ENCODE results near the gene CDSN.
A peak's percentile ranks its signal among the peaks of the same experiment; 100 is the strongest.

The CDSN gene

DNA sequence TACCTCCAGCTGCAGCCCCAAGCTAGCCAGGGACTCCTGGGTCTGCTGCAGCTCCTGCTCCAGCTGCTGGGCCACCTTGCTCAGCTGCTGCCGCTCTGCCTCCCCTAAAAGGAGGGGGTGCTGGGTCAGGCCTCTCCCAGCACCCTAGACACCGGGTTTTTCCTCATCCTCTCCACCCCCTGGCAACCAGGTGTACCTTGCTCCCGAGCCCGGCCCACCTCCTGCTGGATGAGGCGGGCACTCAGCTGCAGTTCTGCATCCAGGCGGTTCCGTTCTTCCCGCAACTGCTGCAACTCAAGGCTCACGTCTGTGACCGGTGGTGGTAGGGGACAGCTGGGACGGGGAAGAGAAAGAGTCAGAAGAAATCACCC lies 24.7 kb upstream of the CDSN start:
- DNase-seq: no peak

GRCh38 chr6:31144296-31144969 lies 24.2 kb upstream of the CDSN start:
- DNase-seq: no peak

- no peak for DNase-seq
Measured at GRCh38 chr6:31143148-31143547, 22.9 kb upstream of the CDSN start.

DNA sequence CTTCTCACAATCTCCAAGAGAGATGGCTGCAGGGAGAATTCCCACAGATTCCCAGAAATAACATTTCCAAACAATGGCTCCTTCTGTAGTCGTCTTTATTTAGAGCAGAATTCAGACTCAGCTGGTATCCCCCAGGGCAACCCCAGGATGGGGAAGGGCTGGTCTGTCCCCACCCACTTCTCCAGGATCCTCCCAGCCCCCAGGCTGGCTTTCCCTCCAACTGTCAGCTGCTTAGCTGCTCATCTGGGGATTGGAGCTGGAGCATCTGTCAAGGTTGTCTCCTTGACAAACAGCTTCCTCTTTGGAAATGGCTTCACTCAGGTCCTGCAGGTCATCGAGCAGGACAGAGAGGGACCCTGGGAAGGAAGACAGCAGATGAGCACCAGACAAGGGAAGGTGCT lies 22.1 kb upstream of the CDSN start:
- no peak for DNase-seq

DNA sequence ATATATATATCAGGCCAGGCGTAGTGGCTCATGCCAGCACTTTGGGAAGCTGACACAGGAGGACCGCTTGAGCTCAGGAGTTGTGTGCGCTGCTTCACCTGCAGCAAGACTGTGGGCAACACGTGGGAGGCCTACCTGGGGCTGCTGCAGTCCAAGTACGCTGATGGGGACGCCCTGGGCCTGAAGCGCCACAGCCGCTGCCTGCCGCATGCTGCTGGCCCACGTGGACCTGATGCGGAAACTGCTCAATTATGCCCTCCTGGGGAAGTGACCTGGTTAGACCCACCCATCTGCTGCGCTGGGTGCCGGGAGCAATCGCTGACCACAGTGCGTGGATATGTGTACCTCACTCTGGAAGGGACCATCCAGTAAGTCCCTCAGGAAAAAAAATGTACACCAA lies 20.4 kb upstream of the CDSN start:
- DNase-seq: no peak

DNA sequence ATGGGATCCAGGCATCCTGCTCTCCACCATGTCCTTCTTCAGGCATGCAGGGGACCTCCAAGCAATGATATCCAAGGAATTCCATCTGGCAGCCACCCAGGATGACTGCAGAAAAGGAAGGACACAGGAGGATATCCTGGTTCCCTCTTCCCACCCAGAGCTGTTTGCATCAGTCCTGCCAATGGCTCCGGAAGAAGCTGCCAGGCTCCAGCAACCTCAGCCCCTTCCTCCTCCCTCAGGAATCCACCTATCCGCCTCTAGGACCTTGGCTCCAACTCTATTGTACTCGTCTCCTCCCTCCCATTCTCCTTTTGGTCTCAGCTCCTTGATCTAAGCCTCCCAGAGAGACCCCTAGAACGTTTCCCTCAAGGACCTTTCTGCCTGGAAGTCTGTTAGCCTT lies 19.4 kb upstream of the CDSN start:
- DNase-seq: no peak

DNA sequence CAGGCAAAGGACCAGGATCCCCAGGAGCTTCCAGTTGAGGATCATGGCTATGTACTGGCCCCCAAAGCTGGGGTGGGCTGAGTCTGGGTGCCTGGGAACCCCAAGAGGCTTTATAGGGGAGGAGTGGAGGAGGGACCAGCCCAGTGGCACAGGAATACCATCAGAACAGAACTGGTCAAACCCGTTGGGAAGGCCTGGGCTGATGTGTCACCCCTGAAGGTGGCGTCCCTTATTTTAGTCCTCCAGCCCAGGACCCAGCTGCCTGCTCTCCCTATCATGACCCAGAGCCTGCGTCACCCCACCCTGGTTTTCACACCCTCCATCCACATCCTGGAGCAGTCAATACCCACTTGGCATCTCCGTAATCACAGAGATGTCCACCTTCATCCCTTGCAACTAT lies 18.7 kb upstream of the CDSN start, which contains the start of gene PSORS1C2:
PSORS1C2 (minus strand) TSS at position 85 of the 400 bp plus-strand sequence; CDS start at position 45, 40 bp downstream.
- DNase-seq: no peak

DNA sequence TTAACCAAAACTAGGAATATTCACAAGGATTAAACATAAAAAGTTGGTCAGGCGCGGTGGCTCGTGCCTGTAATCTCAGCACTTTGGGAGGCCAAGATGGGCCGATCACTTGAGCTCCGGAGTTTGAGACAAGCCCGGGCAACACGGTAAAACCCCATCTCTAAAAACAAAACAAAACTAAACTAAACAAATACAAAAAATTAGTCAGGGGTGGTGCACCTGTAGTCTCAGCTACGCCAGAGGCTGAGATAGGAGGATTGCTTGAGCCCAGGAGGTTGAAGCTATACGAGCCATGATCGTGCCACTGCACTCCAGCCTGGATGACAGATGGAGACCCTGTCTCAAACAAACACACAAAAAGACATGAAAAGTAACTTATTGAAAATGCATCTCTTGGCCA lies 15.5 kb upstream of the CDSN start:
- DNase-seq: no peak

GRCh38 chr6:31132806-31133205 lies 12.6 kb upstream of the CDSN start:
- DNase-seq: no peak

- no peak for DNase-seq
Measured at GRCh38 chr6:31131595-31131994, 11.3 kb upstream of the CDSN start.

DNA sequence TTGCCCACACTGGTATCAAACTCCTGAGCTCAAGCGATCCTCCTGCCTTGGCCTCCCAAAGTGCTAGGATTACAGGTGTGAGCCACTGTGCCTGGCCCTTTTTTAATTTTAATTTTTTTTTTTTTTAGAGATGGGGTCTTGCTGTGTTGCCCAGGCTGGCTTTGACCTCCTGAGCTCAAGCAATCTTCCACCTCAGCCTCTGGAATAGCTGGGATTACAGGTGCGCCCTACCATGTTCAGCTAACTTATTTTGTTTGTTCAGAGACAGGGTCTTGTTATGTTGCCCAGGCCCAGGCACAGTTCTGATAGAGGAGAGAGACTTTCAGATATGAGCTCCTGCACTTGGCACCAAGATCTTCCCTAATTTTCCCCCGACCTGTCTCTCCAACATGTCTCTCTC lies 10.5 kb upstream of the CDSN start:
- no peak for DNase-seq

DNA sequence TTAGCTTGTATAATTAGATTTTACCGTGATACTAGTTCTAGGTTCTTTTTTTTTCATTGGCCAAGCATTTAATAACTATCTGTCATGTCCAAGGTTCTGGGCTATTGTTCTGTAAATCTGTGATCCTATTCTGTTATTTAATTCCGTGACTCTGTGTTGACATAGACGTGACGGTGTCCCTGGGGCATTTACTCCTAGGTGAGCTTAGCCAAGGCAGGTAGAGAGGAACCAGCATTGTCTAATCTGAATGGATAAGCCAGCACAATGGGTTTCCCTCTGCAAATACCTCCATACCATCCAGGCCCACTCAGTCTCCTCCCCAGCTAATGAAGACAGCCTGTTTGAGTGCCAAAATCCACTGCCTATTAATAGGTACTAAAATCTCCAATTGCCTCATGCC lies 8.9 kb upstream of the CDSN start:
- DNase-seq: no peak

- peak; percentile 61 for DNase-seq
Measured at GRCh38 chr6:31128093-31128676, 7.9 kb upstream of the CDSN start.

DNA sequence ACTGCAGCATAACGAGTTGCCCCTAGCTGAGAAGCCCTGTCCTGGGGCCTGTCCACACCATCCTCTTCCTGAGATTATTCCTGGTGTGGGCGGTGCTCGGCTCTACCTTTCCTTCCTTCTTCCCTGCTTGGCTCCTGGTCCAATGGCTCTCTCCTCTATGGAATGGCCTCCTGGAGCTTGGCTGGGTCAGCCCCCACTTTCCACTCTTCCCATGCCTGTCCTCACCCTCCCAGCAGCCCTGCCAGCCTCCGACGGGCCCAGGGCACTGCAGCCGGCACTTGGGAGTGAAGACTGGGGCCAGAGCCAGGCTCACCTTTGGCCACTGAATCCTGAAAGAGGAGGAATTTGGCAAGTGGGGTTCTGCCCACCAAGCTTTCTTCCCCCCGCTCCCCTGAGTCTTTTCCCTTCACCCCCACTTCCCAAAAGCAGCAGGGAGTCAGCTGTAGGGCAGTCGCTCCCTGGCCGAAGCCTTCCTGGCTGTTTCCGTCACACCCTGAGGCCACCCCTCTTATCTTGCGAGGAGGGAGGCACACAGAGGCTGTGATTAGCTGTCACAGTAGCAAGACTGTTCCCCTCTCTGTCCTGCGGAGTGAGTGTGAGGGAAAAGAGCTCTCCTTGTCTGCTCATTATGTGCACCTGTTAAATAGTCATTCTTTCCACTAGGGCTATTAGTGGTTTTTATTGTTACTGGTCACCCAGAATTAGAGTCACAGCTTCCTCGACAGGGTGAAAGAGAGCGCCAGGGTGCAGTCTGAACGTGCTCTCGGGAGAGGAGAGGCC lies 6.3 kb upstream of the CDSN start:
- DNase-seq: no peak

GRCh38 chr6:31125586-31126363 lies 5.5 kb upstream of the CDSN start:
- no peak for DNase-seq

- no peak for DNase-seq
Measured at GRCh38 chr6:31125162-31125561, 4.9 kb upstream of the CDSN start.

GRCh38 chr6:31122791-31123706 lies 2.8 kb upstream of the CDSN start:
- no peak for DNase-seq

GRCh38 chr6:31121131-31121790 lies 1.0 kb upstream of the CDSN start:
- DNase-seq: no peak

DNA sequence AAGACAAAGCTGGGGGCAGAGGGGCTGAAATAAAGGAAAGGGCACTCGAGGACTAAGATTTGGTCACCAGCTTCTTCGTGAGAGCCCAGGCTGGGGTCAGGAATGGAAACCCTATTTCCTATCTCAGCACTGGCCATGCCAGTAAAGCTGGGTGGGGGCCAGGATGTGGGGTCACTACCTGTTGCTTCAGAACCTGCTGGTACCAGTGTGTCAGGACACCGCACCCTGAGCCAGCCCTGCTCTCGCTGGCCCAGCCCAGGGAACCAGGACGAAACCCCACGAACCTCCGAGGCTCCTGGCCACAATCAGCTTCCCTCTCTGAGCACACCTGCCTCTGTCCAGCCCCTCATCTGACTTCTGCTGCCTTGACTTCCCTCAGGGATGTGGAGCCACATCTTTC lies 2.1 kb downstream of the CDSN start:
- no peak for DNase-seq

DNA sequence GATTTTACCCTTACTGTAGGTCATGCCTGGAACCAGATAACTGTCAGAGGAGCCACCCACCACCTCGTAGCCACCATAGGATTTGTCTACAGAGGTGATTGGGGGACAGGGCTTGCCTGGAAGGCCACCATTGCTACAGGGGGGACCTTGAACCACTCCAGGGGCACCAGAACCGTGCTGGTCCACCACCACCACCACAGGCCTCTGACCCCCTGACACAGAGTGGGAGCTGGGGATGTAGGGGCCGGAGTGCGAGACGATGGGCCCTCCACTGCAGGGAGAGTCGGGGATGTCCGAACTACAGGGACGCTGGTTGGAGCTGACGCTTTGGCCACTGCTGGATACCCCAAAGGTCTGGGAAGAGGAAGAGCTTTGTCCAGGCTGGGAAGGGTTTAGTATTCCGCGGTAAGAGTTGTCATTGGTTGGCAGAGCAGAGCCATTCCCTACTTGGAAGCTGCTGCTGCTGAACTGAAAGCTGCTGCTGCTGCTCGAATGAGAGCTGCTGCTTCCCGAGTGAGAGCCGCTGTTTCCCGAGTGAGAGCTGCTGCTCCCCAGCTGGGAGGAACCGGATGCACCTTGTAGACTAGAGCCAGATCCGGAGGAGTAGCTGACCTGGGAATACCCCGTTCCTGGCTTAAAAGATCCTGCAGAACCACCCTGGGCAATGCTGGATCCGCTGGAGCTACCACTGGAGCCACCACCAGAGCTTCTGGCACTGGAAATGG lies 3.4 kb downstream of the CDSN start:
- no peak for DNase-seq

DNA sequence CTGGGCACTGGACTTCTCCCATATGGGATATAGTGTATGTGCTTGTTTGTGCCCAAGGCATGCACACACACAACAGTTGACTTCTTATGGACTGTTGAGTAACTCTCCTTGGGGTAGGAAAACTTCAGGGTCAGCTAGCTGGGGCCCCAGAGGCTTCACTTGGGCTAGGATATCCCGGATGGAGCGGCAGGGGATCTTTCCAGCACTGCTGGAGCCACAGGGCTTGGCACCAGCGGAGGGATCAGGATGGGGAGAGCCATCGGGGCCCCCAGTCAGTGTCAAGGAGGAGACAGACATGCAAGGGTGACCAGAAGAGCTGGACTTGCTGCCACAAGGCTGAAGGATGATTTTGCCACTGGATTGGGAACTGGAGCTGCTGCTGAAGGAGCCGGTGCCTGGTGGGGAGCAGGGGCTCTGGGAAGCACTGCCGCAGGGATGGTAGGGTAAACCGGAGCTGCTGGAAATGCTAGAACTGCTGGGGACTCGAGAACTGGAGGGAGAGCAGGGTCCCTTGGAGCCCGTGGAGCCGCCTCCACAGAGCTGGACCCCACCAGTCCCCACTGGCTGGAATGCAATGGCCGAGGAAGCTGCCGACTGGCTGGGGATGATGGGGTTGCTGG lies 4.2 kb downstream of the CDSN start:
- no peak for DNase-seq
